ENCODE results near the gene ING1.
"Not testable (repeated sequence)": the region's sequence is repeated elsewhere in the genome, so short reads cannot be mapped to it uniquely, and the experiment has no call there.

Gene ING1

DNA sequence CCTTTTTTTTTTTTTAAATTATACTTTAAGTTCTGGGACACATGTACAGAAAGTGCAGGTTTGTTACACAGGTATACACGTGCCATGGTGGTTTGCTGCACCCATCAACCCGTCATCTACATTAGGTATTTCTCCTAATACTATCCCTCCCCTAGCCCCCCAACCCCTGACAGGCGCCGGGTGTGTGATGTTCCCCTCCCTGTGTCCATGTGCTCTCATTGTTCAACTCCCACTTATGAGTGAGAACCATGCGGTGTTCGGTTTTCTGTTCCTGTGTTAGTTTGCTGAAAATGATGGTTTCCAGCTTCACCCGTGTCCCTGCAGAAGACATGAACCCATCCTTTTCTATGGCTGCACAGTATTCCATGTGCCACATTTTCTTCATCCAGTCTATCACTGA lies 17.7 kb upstream of the ING1 start:
- DNase-seq (ENCODE audit: low spot score), result not testable (repeated sequence)

DNA sequence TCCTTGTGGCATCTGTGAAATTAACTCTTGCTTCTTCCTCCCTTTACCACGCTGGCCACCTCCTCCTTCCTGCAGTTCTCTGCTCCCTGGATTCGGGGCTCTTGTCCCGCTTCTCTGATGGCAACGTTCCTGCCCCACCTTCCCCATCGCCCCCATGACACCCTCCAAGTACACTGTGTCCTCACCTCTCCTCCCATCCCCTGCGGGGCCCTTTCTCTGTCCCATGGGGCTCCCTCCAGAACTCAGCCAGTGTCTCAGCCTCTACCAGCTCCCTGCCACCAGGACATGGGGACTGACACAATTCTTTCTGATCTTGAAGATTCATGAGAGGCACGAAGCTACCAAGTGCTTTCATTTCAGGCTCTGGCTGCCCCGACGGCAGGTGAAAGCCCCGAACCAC lies 16.7 kb upstream of the ING1 start:
- no peak for DNase-seq (ENCODE audit: low spot score)

DNA sequence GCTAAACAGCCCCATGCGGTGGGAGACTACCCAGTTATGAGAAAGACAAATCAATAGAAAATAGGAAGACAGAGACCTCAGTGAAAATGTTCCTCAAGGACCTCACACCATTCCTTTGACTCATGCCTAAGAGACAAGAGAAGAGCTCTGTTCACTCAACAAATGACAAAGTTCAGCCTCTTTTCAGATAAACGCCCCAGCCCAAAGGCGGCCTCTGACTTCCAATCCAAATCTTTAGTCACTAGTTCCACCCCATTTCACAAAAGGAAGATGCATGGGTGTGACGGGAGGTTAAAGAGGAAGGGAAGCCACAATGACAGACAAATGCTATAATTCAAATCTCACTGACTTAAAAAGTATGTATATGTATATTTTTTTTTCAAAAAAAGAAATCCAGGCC lies 15.7 kb upstream of the ING1 start:
- no peak for DNase-seq (ENCODE audit: low spot score)

DNA sequence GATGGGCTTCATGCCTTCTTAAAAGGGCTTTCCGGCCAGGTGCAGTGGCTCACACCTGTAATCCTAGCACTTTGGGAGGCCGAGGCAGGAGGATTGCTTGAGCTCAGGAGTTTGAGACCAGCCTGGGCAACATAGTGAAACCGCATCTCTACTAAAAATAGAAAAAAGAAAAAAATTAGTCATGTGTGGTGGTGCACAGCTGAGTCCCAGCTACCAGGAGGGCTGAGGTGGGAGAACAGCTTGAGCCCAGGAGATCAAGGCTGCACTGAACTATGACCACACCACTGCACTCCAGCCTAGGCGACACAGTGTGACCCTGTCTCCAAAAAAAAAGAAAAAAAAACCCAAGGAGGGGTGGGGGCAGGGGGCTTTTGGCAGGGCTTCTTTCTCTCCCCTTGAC lies 14.8 kb upstream of the ING1 start:
- DNase-seq (ENCODE audit: low spot score), result no peak

DNA sequence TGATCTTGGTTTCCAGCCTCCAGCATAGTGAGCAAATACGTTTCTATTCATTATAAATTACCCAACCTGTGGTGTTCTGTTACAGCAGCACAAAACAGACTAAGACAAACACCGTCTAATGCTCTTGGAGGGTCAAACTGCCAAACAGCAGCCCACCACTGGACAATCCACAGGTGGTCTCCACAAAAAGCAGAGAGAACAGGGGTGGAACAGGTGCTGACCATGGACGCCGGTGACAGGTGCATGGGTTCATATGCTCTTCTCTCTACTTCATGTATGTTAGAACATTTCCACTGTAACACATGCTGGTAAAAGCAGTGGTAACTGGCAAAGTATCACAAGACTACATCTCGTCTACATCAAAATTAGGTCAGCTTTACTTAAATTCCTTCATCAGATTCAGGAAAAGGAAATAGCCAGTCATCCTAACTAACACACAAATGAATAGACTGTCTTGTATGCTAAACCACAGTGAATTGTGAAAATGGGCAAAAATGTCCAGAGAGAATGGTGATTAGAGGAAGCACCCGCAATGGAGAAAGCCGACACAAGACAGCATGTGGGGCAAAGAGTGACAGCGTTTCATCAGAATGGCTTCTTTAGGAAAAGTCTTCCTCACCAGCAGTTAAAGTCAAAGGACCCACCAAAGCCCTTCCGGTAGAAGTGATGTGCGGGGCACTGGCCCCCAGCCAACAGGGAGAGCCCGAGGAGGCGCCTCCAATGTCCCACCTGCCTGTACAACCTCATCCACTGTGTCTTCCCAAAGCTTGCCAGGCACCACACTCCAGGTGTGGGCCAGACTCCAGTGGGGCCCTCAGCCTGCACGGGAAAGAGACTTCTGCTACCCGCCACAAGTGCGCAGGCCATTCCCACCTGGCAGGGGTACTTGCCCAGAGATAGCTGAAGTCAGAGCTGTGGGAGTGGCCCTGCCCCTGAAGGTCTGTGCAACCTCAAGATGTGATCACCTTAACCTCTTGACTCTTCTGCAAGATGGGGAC lies 14.1 kb upstream of the ING1 start:
- DNase-seq (ENCODE audit: low spot score), result no peak

DNA sequence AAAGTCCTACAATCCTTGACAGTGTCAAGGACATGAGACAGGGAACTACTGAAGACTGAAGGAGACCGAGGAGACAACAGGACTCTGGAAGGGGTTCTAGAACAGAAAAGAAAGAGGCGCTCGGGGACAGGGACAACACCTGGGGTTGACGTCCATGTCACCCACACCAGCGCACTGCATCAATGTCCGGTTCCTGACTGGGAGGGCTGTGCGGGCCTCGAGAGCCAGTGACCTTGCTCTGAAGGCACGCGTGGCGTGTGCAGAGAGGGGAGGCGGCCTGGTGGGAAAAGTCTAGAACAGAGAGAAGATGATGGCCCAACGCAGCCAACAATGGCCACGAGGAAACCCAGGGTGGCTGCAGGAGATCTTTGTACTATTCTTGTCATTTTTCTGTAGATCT lies 13.3 kb upstream of the ING1 start:
- DNase-seq (ENCODE audit: low spot score), result no peak

DNA sequence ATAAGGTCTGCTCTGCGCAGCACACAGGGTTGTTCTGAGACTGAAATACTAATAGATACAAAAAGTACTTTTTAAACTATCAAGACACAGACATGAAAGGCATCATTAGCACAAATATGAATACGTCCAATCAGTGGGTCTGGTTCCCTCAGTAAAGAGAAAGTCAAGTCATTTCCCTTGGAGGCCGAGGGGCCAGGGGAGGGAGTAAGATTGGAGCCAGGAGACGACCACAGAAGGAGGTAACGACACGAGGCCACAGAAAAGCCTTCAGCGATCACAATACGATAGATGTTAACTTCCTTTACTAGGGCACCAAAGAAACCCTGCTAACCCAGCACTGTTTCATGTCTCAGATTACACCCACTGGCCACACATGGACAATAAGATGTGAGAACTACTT lies 12.9 kb upstream of the ING1 start:
- DNase-seq (ENCODE audit: low spot score), result no peak

DNA sequence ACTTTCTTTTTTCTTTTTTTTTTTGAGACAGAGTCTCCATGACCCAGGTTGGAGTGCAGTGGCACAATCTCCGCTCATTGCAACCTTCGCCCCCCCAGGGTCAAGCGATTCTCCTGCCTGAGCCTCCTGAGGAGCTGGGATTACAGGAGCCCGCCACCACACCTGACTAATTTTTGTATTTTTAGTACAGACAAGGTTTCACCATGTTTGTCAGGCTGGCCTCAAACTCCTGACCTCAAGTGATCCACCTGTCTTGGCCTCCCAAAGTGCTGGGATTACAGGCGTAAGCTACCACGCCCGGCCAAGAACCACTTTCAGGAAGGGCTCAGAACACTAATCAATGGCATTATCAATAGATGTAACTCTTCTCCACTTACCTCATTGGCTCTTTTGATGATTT lies 12.4 kb upstream of the ING1 start:
- DNase-seq (ENCODE audit: low spot score), result not testable (repeated sequence)

DNA sequence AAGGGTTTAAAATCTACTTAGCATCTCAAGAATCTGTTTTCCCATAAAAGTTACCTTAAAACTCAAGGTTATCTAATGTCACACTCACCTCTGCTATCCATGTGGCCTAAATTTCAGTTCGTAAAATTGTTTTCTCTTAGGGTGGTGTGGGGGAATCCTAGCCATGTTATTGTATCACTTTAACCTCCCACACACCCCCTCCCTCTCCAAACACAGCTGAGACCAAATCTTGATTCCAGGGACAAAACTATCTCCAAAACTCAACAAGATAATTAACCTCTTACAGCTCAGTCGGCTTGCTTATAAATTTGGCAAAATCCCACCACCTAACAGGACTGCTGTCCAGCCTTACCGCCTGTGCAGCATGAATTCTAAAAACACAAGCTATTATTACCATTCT lies 11.4 kb upstream of the ING1 start:
- no peak for DNase-seq (ENCODE audit: low spot score)

DNA sequence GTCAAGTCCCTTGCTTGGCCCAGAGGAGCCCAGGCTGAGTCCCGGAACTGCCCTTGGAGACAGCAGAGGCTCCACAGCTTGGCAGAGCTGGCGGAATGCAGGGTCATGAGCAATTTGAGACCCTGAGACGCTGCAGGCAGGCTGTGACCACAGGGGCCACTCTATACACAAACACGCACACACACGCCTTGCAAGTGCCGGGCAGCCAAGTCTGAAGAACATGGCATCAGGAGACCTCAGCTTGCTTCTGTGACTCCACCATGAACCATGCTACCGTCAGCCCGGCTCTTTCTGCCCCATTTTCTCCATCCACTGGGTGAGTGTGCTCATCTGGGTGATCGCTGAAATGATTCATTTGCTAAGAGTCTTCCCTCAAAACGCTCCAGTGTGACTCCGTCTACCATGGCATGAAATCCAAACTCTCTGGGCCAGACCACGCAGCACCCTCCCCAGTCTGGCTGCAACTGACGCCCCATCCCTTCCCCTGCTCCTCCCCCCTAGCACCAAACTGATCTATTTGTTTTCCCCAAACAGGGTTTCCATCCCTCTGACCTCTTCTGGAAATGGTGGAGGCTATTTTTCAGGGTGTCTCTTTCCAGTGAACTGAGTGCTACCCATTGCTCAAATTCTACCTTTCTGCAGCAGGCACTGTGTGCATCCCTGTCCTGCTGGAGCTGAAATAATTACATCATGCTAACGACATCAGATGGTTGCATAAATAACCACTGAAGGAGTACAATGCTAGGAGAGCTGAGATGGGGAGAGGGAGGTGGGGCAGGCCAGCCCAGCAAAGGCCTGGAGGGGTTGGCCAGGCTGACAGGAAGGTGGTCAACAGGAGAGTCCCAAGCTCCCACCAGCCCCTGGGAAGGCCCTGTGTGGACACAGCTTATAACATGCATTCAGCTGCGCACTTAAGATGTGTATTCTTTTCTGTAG lies 10.6 kb upstream of the ING1 start:
- no peak for DNase-seq (ENCODE audit: low spot score)

DNA sequence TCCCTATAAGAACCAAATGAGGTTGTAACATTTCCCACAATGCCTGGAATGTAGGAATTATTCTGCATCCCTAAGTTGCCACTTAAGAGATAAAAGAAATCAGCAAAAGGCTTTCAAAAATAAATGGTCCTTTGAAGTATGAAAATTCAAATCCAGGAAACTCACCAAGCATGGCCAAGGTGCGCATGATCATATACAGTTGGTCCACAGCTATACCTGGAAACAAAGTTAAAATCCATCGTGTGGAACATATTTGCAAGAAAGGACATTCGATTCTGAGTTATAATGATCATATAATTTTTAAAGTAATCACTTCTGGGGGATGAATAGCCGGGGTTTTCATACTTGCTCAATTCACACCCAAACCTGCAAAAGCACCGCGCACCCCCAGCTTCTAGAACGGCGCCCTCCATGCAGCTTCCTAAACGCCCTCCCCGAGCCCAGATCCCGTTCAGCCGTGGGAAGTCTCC lies 8.1 kb upstream of the ING1 start:
- DNase-seq (ENCODE audit: low spot score), result no peak

DNA sequence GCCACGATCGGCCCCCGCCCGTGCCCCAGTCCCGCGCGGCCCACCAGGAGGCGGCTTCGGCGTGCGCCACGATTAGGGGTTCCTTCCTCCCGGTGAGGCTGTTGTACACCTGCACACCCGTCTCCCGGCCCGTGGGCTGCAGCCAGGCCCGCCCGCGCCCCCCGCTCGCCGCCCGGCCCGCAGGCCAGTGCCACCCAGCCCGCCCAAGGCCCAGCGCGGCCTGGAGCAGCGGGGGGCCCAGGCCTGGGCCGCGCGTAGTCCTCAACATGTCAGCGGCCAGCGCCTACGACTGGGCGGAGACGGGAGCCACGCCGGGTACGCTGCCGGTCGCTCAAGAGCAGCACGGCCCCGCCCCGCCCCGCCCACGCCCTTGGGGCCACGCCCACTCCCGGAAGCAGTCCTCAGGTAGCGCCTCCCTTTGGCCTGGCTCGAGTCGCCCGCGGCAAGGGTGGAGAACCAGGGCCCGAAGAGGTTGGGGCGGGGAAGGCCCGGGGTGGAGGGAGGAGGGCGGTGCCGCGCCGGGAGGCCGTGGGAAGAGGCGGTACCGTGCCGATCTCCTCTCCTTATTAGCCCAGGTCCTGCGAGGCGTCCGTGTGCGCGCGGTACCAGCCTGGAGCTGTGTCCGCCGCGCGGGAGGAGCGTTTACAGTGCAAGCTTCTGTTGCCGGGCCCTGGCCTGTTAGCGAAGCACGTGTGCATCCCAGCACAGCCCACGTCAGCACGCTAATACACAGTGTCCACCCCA lies 7.5 kb upstream of the ING1 start, which contains the start of gene CARS2:
Gene CARS2 (minus strand): TSS at position 291 of the 744 bp plus-strand sequence. CDS start 23 bp downstream, at position 268.
- DNase-seq (ENCODE audit: low spot score), result peak; percentile 93

DNA sequence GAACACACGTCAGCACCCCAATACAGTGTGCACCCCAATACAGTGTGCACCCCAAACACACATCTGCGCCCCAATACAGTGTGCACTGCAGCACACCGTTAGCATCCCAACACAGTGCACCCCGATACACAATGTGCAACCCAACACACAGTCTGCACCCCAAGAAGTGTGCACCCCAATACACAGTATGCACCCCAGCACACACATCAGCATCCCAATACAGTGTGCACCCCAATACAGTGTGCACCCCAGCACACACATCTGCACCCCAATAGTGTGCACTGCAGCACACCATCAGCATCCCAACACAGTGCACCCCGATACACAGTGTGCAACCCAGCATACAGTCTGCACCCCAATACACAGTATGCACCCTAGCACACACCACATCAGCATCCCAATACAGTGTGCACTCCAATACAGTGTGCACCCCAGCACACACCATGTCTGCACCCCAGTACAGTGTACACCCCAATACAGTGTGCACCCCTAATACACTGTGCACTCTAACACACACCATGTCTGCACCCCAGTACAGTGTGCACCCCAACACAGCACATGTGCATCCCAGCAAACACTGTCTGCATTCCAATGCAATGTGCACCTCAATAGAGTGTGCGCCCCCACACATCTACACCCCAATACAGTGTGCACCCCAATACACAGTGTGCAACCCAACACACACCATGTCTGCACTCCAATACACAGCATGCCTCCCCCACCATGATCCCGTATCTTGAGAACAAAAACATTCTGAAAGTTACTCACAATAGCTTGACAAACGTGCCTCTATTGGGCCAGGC lies 6.7 kb upstream of the ING1 start:
- no peak for DNase-seq (ENCODE audit: low spot score)

DNA sequence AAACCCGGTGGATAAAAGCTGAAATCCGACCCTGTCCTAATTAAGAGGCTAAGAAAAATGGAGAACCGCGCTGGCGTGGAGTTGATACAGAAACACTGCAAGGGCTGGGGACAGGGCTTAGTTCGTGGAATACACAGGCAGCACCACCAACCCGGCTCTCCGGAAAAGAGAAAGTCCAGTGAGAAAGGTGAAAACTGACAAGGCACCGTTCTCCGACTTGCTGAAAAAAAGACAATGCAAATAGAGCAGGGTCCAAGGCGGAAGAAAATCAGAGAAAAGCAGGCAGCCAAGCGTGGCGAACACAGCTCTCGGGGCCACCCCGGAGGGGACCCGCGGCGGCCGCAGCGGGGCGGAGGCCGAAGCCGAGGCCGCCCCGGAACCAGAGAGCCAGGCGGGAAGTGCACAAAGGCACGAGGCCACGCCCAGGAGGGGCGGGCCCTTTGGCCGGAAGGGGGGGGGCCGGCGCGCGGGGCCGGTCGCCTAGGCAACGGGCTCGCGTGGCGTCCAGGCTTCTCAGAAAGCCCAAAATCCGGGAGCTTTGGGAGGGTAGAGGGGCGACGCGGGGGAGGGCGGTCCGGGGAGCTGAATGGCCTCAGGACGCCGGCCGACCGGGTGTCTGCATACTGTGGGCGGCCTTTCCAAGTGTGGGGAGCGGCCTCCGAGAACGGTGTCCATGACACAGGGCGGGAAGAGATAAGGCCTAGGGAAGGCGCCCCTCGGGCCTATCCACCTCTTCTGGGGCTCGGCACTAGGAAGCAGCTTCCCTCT lies 1.2 kb upstream of the ING1 start:
- DNase-seq (ENCODE audit: low spot score), result peak; percentile 92

DNA sequence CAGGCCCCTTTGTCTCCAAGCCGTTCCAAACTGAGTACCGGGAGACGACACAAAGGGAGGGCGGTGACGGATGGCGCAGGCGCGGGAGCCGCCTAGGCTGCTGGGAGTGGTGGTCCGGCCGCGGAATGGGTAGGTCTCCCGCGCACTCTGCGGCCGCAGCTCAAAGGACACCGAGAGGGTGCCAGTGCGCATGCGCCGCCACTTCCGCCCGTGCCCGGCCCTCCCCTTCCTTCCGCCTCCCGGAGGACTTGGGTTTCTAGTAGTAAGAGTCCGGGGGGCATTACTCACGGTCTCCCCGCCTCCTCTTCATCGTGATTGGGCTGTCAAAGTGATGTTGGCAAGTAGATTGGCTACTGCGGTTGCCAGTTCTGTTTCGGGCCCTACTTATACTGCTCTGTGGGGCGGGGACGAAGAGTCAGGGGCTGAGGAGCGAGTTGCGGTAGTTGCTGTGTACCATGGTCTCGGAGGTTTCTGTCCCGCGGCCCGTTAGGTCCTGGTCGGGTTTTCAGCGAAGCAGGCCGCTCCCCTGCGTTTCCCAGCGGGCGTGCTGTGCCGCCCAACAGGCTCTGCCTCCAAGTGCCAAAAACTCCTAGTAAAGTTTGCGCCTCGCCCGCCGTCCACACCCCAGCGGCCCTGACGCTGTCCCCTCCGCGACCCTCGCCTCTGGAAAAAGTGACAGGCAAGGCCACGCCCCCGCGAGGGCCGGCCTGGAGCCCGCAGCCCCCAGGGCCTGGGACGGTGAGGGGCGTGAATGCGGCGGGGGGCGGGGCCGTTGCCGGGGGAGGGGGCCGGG lies 455 bp upstream of the ING1 start:
- DNase-seq (ENCODE audit: low spot score), result peak; percentile 99

DNA sequence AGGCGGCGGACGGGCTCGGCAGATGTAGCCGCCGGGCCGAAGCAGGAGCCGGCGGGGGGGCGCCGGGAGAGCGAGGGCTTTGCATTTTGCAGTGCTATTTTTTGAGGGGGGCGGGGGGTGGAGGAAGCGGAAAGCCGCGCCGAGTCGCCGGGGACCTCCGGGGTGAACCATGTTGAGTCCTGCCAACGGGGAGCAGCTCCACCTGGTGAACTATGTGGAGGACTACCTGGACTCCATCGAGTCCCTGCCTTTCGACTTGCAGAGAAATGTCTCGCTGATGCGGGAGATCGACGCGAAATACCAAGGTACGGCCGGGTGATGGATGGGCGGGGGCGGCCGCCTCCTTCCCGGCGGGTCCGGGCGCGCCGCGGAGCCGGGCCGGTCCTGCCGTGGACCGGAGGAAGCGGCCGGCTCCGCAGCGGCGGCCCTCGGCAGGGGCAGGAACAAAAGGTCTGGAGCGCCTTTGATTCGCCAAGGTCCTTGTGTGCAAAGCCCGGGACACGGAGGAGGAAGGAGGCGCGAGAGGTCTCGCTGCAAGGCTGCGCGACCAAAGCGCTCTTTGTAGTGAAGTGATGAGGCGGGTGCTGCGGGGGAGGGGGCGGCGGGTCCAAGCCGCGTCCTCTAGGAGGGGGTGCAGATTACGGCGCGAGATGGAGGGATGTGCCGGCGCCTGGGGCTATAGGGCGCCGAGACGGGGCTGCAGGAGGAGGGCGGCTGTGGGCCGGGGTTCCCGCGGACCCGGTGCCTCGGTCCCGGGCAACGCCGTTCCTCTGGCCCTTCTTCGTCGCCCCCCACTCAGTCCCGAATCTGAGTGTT lies 689 bp downstream of the ING1 start:
- peak; percentile 66 for DNase-seq (ENCODE audit: low spot score)

DNA sequence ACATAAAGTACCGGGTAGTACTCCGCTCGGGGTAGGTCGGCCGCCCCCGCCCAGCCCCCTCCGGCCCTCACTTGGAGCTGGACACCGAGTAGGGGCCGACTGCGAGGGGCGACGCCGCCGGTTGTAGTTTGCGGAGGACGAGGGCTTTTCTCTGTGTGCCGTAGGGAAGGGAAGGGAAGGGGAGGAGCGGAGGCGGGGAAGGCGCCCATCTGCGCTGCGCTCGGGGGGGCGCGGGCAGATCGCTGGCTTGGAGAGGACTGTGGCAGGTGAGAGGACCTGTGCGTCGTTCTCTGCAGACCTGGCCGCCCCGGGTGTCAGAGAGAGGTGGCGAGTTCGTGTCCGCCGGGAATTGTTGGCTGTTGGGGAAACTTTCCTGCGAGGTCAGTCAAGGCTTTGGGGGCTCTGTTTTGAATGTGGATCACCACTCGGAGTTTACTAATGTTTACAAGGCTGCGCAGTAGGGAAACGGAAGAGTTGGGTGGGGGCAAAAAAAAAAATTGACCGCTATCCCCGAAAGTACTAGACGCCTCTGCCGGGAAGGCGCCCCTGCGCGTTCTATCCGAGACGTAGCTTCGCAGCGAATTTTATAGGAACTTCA lies 1.4 kb downstream of the ING1 start:
- DNase-seq (ENCODE audit: low spot score), result peak; percentile 60

All from putamen (tissue), 1 donor.